ENCODE results near the gene MAPK9.

MAPK9 gene

DNA sequence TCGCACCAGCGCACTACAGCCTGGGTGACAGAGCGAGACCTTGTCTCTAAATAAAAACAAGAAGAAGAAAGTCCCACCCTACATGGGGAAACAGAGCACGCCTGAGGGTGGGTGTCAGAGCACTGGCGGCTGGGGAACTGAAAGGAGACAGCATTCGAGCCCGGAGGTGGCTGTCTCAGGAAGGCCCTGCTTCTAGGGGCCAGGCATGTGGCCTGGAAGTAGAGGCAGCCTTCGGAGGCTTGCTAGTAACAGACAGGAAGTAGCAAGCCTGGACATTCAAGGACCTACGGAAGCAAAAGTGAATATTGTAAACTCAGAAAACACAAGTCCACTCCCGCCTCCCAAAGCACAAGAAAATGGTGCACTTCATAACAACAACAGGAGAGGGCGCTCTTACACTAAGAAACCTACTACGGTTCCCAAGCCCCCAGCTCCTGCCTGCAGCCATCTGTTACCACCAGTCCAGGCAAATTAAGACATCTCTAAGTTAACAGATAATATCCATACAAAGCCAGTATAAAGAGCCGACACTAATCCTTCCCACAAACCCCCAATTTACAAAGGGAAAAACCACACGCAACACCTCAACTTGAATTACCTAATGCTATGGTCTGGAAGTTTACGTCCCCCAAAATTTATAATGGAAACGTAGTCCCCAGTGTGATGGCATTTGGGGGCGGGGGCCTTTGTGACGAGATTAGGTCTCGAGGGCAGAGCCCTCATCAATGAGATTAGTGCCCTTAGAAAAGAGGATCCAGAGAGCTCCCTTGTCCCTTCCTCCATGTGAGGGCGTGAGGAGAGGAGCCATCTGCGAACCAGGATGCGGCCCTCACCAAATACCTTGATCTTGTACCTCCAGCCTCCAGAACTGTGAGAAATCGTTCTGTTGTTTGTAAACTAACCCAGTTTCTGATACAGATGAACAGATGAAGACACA is 90.6 kb downstream of the MAPK9 start:
- no peak for DNase-seq

DNA sequence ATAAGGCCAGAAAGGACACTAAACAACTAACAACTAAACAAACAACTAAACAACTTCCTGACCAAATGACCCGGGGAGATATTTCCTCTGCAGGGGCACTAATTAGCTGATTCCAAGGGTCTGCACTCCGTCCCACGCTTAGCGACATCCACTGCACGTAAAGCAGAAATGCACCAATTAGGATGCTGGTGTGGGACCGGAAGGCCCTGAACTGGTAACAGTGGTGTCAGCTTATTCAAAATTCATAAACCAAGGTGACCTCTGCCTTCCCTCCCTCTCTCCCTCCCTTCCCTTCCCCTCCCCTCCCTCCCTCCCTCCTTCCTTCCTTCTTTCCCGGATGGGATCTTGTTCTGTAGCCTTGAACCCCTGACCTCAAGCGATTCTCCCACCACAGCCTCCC is 92.5 kb downstream of the MAPK9 start:
- no peak for DNase-seq

DNA sequence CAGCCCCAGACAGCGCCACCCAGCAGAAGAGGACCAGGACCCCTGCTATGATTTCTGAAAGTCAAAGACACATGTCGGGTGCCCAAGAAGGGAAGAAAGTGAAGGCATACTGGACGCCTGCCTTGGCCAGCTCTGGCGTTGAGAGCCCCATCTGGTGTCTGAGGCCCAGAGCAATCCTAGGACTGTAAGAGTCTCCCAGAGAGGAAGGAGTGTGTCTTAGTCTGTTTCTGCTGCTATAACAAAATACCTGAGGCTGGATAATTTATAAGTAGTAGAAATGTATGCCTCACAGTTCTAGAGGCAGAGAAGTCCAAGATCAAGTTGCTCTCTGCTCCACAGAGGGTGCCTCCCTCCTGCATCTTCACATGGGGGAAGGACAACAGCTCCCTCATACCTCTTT is 93.7 kb downstream of the MAPK9 start:
- no peak for DNase-seq

DNA sequence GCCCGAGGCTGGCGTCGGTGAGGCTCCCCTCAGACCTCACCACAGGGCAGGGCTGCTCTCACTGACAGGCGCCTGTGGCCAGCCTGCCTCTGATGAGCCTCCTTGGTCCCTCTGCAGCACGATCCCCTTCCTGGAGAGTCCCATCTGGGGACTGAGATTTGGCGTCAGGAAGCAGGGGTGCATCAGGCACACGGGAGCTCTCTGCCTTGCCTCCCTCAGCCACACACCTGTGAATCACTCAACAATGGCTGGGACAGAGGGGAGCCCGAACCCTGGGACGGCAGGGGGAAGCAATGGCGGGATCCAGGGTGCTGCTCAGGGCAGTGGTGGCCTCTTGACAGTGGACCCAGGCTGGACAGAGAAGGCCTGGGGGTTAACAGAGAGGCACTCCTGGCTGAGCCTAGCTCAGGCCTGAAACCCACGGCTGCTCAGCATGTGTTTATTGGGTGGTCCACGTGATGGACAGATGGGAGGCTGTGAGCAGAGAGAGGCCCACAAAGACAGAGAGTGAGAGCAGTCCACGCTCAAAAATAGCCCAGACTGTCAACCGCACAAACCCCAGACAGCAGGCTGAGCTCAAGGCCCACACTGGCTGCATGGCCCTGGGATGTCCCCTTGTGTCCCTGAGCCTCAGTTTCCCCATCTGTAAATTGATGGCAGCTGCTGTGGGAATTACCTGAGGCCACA is 94.7 kb downstream of the MAPK9 start:
- DNase-seq = no peak

- no peak for DNase-seq
These were observed 97.2 kb downstream of the MAPK9 start for GRCh38 chr5:180194410-180195345.

GRCh38 chr5:180193749-180194375 is 98.0 kb downstream of the MAPK9 start:
- no peak for DNase-seq

DNA sequence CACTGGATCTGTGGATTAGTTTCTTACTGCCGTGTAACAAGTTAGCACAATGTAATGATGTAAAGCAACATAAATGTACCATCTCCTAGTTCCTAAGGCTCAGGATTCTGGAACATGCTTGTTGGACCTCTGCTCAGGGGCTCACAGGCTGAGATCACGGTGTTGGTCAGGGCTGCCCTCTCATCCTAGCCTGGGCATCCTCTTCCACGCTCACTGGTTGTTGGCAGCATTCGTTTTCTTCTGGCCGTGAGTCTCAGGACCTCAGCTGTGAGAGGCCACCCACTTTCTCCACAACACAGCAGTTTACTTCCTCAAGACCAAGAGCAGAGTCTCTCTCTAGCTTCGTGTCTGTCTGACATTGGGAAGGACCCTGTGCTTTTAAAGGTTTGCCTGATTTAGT is 100.2 kb downstream of the MAPK9 start:
- DNase-seq = no peak

- no peak for DNase-seq
These were observed 104.1 kb downstream of the MAPK9 start for GRCh38 chr5:180187767-180188166.

Data from DMS79 (cell line).